HepG2 (cell line): ENCODE measurements around the gene LSM6. TPM values are rescaled to one million over a fixed set of nuclear protein-coding genes. Genes with fewer than 3 reads are reported as not detected.

ENCODE experiments used
- polyA plus RNA-seq, 8 experiments: library from polyadenylated mRNA; depleted of rRNA in 3 of 8; stranded (reverse) in 7 of 8; unstranded in 1 of 8; fragments of >200 nt; fragmentation: Illumina TruSeq in 4 of 8; extraction: Trizol in 4 of 8; gene quantifications; 2 replicates each; pipeline versions ENCODE4 v1.2.1 to v1.2.3, GENCODE V29; 2011 to 2016; ENCODE audit warnings: low read depth in 4 of 8, missing spikeins in 1 of 8, mixed read lengths in 1 of 8; ENCODE audit not compliant: insufficient read depth in 1 of 8
- total RNA-seq, 5 experiments: library from RNA; depleted of rRNA; stranded (reverse); fragments of >200 nt; fragmentation: Illumina TruSeq; extraction: Trizol; gene quantifications; 2 replicates each; pipeline ENCODE4 v1.2.3, GENCODE V29; 2016; ENCODE audit warnings: low read depth in 1 of 5
- TF ChIP-seq, protein P1 (sequence below), 2 experiments: fragments of 450-650 bp in 1 of 2; sonication (generic) in 1 of 2; formaldehyde crosslinking in 1 of 2; IDR thresholded peaks; 2 replicates each; pipeline versions ENCODE4 v1.6.1 to v1.8.0; 2016 to 2022; ENCODE audit warnings: antibody characterized with exemption in 1 of 2, mild to moderate bottlenecking in 1 of 2, missing genetic modification reagents in 1 of 2
- TF ChIP-seq, protein P2 (sequence below): sonication (generic); formaldehyde crosslinking; IDR thresholded peaks from 2 replicates; pipeline ENCODE4 v1.8.0; 2022; ENCODE audit warnings: missing genetic modification reagents, mild to moderate bottlenecking, borderline replicate concordance
- TF ChIP-seq, protein P3 (sequence below): sonication (generic); formaldehyde crosslinking; IDR thresholded peaks from 2 replicates; pipeline ENCODE4 v1.4.0; 2020; ENCODE audit warnings: missing genetic modification reagents

LSM6 gene
- total and polyA plus RNA-seq, 2 of the 13 experiments (the other 11 are each of a cell fraction or from before 2014, with no cell fraction given), result 14.6 to 83.3 TPM

DNA sequence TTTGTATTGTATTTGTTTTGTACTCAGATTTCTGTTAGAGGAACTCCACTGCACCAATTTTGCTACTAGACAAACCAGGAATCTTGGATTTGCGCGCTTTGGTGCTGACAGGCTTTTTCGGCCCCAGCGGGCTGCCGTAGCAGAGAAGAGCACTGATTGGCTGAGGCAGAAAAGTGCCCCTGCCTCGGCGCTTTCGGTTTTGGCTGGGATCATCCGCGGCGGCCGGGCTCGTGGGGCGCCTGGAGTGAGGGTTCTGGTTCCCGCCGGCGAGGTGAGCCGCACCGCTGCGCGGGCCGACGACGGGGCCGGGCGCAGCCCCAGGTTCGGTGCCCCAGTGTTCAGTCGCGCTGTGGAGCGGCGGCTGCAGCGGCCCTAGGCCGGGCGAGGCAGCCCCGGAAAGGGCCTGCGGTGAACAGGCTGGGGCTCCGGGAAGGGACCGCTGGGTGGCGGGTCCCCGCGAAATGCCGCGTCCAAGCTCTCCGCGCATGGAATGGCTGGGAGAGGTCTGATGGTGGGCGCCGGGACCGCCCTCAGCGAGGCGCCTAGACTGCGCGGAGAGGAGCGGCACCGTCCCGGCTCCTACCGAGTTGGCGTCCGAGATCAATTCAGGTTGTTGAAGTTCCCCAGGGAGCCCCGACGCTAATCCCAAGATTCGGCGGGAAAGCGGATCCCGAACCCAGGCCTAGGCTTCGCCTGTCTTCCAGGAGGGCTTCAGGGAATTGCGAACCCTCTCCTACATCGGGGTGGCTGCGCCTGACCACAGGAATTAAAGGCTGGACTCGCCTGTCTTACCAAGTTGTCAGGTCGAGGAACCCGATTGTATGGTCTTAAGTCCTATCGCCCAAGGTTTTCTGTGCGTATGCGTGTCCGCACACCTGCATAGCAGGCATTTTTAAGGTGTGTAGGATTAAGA, at the start of gene LSM6 (continued):
- TF ChIP-seq, protein P1, sequence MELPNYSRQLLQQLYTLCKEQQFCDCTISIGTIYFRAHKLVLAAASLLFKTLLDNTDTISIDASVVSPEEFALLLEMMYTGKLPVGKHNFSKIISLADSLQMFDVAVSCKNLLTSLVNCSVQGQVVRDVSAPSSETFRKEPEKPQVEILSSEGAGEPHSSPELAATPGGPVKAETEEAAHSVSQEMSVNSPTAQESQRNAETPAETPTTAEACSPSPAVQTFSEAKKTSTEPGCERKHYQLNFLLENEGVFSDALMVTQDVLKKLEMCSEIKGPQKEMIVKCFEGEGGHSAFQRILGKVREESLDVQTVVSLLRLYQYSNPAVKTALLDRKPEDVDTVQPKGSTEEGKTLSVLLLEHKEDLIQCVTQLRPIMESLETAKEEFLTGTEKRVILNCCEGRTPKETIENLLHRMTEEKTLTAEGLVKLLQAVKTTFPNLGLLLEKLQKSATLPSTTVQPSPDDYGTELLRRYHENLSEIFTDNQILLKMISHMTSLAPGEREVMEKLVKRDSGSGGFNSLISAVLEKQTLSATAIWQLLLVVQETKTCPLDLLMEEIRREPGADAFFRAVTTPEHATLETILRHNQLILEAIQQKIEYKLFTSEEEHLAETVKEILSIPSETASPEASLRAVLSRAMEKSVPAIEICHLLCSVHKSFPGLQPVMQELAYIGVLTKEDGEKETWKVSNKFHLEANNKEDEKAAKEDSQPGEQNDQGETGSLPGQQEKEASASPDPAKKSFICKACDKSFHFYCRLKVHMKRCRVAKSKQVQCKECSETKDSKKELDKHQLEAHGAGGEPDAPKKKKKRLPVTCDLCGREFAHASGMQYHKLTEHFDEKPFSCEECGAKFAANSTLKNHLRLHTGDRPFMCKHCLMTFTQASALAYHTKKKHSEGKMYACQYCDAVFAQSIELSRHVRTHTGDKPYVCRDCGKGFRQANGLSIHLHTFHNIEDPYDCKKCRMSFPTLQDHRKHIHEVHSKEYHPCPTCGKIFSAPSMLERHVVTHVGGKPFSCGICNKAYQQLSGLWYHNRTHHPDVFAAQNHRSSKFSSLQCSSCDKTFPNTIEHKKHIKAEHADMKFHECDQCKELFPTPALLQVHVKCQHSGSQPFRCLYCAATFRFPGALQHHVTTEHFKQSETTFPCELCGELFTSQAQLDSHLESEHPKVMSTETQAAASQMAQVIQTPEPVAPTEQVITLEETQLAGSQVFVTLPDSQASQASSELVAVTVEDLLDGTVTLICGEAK (IDR thresholded peaks at IDR 0.05), result no peak
- TF ChIP-seq, protein P1 (CRISPR knock-in tag; IDR thresholded peaks at IDR 0.05), result no peak; the same call in 1 of the 2 replicates
- TF ChIP-seq, protein P2, sequence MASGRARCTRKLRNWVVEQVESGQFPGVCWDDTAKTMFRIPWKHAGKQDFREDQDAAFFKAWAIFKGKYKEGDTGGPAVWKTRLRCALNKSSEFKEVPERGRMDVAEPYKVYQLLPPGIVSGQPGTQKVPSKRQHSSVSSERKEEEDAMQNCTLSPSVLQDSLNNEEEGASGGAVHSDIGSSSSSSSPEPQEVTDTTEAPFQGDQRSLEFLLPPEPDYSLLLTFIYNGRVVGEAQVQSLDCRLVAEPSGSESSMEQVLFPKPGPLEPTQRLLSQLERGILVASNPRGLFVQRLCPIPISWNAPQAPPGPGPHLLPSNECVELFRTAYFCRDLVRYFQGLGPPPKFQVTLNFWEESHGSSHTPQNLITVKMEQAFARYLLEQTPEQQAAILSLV (CRISPR knock-in tag), result peak; percentile 56; the same call in 1 of the 2 replicates
- TF ChIP-seq, protein P3, sequence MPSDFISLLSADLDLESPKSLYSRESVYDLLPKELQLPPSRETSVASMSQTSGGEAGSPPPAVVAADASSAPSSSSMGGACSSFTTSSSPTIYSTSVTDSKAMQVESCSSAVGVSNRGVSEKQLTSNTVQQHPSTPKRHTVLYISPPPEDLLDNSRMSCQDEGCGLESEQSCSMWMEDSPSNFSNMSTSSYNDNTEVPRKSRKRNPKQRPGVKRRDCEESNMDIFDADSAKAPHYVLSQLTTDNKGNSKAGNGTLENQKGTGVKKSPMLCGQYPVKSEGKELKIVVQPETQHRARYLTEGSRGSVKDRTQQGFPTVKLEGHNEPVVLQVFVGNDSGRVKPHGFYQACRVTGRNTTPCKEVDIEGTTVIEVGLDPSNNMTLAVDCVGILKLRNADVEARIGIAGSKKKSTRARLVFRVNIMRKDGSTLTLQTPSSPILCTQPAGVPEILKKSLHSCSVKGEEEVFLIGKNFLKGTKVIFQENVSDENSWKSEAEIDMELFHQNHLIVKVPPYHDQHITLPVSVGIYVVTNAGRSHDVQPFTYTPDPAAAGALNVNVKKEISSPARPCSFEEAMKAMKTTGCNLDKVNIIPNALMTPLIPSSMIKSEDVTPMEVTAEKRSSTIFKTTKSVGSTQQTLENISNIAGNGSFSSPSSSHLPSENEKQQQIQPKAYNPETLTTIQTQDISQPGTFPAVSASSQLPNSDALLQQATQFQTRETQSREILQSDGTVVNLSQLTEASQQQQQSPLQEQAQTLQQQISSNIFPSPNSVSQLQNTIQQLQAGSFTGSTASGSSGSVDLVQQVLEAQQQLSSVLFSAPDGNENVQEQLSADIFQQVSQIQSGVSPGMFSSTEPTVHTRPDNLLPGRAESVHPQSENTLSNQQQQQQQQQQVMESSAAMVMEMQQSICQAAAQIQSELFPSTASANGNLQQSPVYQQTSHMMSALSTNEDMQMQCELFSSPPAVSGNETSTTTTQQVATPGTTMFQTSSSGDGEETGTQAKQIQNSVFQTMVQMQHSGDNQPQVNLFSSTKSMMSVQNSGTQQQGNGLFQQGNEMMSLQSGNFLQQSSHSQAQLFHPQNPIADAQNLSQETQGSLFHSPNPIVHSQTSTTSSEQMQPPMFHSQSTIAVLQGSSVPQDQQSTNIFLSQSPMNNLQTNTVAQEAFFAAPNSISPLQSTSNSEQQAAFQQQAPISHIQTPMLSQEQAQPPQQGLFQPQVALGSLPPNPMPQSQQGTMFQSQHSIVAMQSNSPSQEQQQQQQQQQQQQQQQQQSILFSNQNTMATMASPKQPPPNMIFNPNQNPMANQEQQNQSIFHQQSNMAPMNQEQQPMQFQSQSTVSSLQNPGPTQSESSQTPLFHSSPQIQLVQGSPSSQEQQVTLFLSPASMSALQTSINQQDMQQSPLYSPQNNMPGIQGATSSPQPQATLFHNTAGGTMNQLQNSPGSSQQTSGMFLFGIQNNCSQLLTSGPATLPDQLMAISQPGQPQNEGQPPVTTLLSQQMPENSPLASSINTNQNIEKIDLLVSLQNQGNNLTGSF, result no peak
